Karpas-422 (cell line): Measurements from ENCODE around the gene C16orf90. TPM values are rescaled to one million over a fixed set of nuclear protein-coding genes. Genes with fewer than 3 reads are reported as not detected.

ENCODE experiments used
- DNase-seq: peaks from one replicate; pipeline ENCODE4 v3.0.0-alpha.2; 2015
- H2AFZ ChIP-seq: fragments of 200-600 bp; sonication (generic); 2 replicates; pipeline ENCODE4 v1.6.1; 2014; ENCODE audit warnings: antibody characterized with exemption, low read length, mixed read lengths
- H3K27ac ChIP-seq: fragments of 200-600 bp; sonication (generic); 2 replicates; pipeline ENCODE4 v1.5.1; 2014; ENCODE audit warnings: mild to moderate bottlenecking, low read length, moderate library complexity
- H3K27me3 ChIP-seq: fragments of 200-600 bp; sonication (generic); 2 replicates; pipeline ENCODE4 v1.6.1; 2014; ENCODE audit warnings: low read length, mixed read lengths
- H3K36me3 ChIP-seq: fragments of 200-600 bp; sonication (generic); 2 replicates; pipeline ENCODE4 v1.6.1; 2014; ENCODE audit warnings: low read length, mixed read lengths; ENCODE audit not compliant: insufficient read depth
- H3K4me1 ChIP-seq: fragments of 200-600 bp; sonication (generic); 2 replicates; pipeline ENCODE4 v1.6.1; 2014; ENCODE audit warnings: mild to moderate bottlenecking, low read length, mixed read lengths
- H3K4me2 ChIP-seq: fragments of 200-600 bp; sonication (generic); 2 replicates; pipeline ENCODE4 v1.6.1; 2014; ENCODE audit warnings: low read length, low read depth, mild to moderate bottlenecking; ENCODE audit not compliant: poor library complexity, severe bottlenecking
- H3K4me3 ChIP-seq: fragments of 200-600 bp; sonication (generic); 2 replicates; pipeline ENCODE4 v1.5.1; 2014; ENCODE audit warnings: mild to moderate bottlenecking, antibody characterized with exemption, low read length, mixed read lengths
- H3K79me2 ChIP-seq: fragments of 200-600 bp; sonication (generic); 2 replicates; pipeline ENCODE4 v1.6.1; 2014; ENCODE audit warnings: mild to moderate bottlenecking, low read length, mixed read lengths
- H3K9ac ChIP-seq: fragments of 200-600 bp; sonication (generic); 2 replicates; pipeline ENCODE4 v1.6.0; 2014; ENCODE audit warnings: low read length
- H3K9me2 ChIP-seq: fragments of 200-600 bp; sonication (generic), shearing (Covaris generic); replicated peaks from 2 replicates; pipeline ENCODE4 v1.6.0; 2014; ENCODE audit warnings: mild to moderate bottlenecking, low read length, moderate library complexity; ENCODE audit not compliant: insufficient read depth
- H3K9me3 ChIP-seq: fragments of 300-700, 200-600 bp; sonication (generic); 2 replicates; pipeline ENCODE4 v1.6.1; 2014; ENCODE audit warnings: low read length, mixed read lengths
- H4K20me1 ChIP-seq: fragments of 200-600 bp; sonication (generic); 2 replicates; pipeline ENCODE4 v1.6.1; 2014; ENCODE audit warnings: mild to moderate bottlenecking, antibody characterized with exemption, low read length, low read depth; ENCODE audit not compliant: insufficient read depth
- total RNA-seq: library from RNA; depleted of rRNA; stranded (reverse); fragments of >200 nt; shearing (Covaris generic); gene quantifications from 2 replicates; pipeline ENCODE4 v1.2.3, GENCODE V29; 2014; ENCODE audit warnings: low replicate concordance

Gene C16orf90
- total RNA-seq, 1 experiment from 2014 or later = not detected

DNA sequence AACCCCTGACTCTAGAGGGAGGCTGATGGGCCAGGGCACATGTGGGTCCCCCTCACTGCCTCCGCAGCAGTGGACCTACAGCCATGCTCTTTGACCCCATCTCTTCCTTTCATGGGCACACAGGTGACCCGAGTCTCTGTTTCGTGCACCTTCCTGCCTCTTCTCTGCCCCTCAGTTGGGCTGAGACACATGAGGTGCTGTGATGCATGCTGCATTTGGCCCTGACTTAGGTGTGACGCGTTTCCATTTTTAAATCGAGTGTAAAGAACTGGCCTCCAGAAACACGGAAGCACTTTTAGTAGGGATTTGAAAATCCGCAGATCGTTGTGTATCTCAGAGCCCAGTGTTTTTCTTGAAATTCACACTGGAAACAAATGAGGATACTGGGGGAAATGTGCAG, 24.6 kb downstream of the C16orf90 start:
- Histone ChIP-seq H3K4me3 (no peak overlapping the region), H3K79me2 (peaks cover 99% of the 10 kb centered on the region), H3K36me3 (peaks cover 34% of the 10 kb centered on the region)

DNA sequence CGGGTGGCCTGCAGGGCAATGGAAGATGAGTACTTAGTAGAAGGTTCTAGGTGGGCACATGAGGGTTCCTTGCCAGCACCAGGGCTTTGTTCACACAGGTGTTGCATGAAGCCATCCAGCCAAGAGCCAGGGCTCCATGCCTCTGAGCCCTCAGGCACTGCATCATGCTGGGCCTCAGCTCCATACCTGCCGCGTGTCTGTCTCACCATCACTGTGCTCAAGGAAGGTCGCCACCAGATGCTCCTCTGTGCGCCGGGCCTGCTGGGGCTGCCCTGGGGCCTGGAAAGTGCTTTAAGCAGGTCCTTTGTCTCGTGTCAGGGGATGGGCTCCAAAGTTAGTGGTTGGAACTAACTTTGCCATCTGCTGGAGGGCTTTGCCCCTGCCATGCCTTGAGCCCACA, 25.6 kb downstream of the C16orf90 start:
- H3K79me2 ChIP-seq = peaks cover 100% of the 10 kb centered on the region
- DNase-seq = no peak
- peaks cover 5% of the 10 kb centered on the region; the same call in 1 of the 2 replicates for H3K9me3 ChIP-seq
- H3K27ac ChIP-seq = no peak overlapping the region
- no peak overlapping the region for H3K4me3 ChIP-seq
- peaks cover 12% of the 10 kb centered on the region; the same call in 1 of the 2 replicates for H4K20me1 ChIP-seq
- no peak overlapping the region for H3K9ac ChIP-seq
- H3K4me1 ChIP-seq = peaks cover 2% of the 10 kb centered on the region; the same call in 1 of the 2 replicates
- peaks cover 40% of the 10 kb centered on the region for H3K36me3 ChIP-seq
- no peaks in the 10 kb centered on the region for H3K27me3 ChIP-seq
- no peaks in the 10 kb centered on the region for H3K9me2 ChIP-seq
- H3K4me2 ChIP-seq = no peak overlapping the region
- H2AFZ ChIP-seq = no peak overlapping the region

More for the DNA sequence above, 24.6 kb downstream of the C16orf90 start:
- Histone ChIP-seq H3K4me2 (no peak overlapping the region), H2AFZ (no peak overlapping the region), H4K20me1 (peaks cover 12% of the 10 kb centered on the region; the same call in 1 of the 2 replicates), H3K4me1 (peaks cover 2% of the 10 kb centered on the region; the same call in 1 of the 2 replicates), H3K27me3 (no peaks in the 10 kb centered on the region), H3K27ac (no peak overlapping the region), H3K9me3 (peaks cover 5% of the 10 kb centered on the region; the same call in 1 of the 2 replicates), H3K9me2 (no peaks in the 10 kb centered on the region), H3K9ac (no peak overlapping the region)
- no peak for DNase-seq

DNA sequence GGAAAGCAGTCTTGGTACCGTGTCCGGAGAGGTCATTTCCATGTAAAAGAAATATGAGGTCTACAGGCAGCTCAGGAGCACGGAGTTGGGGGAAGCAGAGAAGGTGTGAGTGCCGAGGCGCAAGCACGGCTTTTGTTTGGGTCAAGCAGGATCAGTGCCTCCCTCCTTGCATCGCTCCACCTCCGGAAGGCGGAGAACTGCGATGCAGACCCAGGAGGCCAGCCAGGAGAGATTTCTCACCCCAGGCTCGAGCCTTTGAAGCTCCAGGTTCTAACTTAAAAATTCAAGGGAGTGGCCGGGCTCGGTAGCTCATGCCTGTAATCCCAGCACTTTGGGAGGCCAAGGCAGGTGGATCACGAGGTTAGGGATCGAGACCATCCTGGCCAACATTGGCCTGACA, 26.8 kb downstream of the C16orf90 start:
- Histone ChIP-seq H3K9me3 (peaks cover 5% of the 10 kb centered on the region; the same call in 1 of the 2 replicates), H3K36me3 (peaks cover 47% of the 10 kb centered on the region), H3K9ac (no peak overlapping the region), H3K4me2 (no peak overlapping the region), H2AFZ (no peak overlapping the region), H3K27me3 (no peaks in the 10 kb centered on the region), H4K20me1 (peaks cover 9% of the 10 kb centered on the region; the same call in 1 of the 2 replicates), H3K27ac (no peak overlapping the region), H3K9me2 (no peaks in the 10 kb centered on the region), H3K4me3 (no peak overlapping the region), H3K4me1 (peaks cover 2% of the 10 kb centered on the region; the same call in 1 of the 2 replicates), H3K79me2 (peaks cover 99% of the 10 kb centered on the region)
- no peak for DNase-seq

DNA sequence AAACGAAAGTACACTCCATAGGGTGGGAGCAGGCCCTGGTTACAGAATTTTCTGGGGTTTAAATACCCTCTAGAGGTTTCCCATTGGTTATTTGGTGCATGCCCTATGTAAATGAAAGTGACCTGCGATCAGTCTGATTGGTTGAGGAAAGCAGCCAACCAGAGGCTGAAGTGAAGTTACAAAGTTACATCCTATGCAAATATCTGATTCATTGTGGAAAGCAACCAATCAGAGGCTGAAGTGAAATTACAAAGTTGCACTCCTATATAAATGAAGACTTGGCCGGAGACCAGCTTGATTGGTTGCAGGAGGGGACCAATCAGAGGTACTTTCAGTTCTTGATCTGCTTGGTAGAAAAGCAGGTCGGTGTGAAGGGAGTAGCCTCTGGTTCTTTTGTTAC, 27.4 kb downstream of the C16orf90 start:
- H3K4me2 ChIP-seq = no peak overlapping the region
- no peak overlapping the region for H3K27ac ChIP-seq
- peaks cover 9% of the 10 kb centered on the region; the same call in 1 of the 2 replicates for H4K20me1 ChIP-seq
- DNase-seq = peak; percentile 75
- H3K27me3 ChIP-seq = no peaks in the 10 kb centered on the region
- H3K4me3 ChIP-seq = no peak overlapping the region
- peaks cover 99% of the 10 kb centered on the region for H3K79me2 ChIP-seq
- H3K4me1 ChIP-seq = peaks cover 2% of the 10 kb centered on the region; the same call in 1 of the 2 replicates
- no peak overlapping the region for H3K9ac ChIP-seq
- H3K36me3 ChIP-seq = peaks cover 49% of the 10 kb centered on the region
- no peaks in the 10 kb centered on the region for H3K9me2 ChIP-seq
- peaks cover 5% of the 10 kb centered on the region; the same call in 1 of the 2 replicates for H3K9me3 ChIP-seq
- H2AFZ ChIP-seq = no peak overlapping the region

DNA sequence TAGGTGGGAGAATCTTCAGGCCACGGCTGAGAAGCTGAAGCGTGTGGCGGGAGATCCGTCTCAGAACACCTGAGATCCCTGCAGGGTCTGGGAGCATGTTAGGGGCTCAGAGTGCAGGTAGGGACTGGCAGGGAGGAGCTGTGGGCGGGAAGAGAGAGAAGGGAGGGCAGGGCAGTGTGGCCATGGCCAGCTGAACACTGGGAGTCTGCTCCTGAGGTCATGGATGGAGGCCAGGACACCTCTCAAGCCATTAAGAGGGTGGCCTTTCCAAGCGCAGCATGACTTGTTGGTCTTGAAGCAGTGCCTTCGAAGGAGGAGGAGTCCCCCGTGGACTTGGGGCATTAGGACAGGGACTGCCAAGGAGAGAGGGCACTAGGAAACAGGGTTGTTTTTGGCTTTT, 28.1 kb downstream of the C16orf90 start:
- H3K27me3 ChIP-seq = no peaks in the 10 kb centered on the region
- H3K9me2 ChIP-seq = no peaks in the 10 kb centered on the region
- no peak overlapping the region for H2AFZ ChIP-seq
- H4K20me1 ChIP-seq = peaks cover 9% of the 10 kb centered on the region; the same call in 1 of the 2 replicates
- no peak overlapping the region for H3K9ac ChIP-seq
- H3K79me2 ChIP-seq = peaks cover 99% of the 10 kb centered on the region
- peaks cover 8% of the 10 kb centered on the region; the same call in 1 of the 2 replicates for H3K9me3 ChIP-seq
- no peak overlapping the region for H3K4me3 ChIP-seq
- DNase-seq = no peak
- peaks cover 2% of the 10 kb centered on the region; the same call in 1 of the 2 replicates for H3K4me1 ChIP-seq
- no peak overlapping the region for H3K27ac ChIP-seq
- H3K4me2 ChIP-seq = no peak overlapping the region
- H3K36me3 ChIP-seq = peaks cover 55% of the 10 kb centered on the region

DNA sequence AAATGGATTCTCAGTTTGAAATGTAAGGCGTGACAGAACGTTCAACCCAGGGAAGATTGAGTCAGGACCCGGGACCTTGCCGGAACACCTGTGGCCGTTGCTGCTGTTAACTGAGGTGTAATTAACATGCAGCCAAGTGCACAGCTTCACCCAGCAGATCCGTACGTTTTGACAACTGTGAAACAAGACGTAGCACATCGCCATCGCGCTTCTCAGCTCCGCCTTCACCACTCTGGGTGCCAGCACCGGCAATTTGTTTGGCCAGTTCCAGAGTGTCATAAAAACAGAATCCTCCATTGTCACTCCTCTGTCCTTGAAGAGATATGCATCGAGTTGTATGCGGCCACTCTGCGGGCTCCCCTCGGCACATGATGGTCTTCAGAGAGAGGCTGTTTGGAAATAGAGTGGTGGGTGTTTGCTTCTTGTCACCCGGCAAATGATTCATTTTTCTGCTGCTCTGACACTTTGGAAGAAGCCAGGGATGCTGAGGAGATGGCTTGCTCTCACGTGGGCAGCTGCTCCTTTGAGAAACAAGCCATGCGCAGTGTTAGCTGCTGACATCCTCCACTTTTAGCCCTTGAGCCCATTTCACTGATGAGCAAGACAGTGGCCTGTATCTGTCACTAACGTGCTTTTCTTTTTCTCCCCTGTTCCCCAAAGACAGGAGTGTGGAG, 29.2 kb downstream of the C16orf90 start:
- Histone ChIP-seq H3K79me2 (peaks cover 99% of the 10 kb centered on the region), H3K27me3 (no peaks in the 10 kb centered on the region), H3K9me2 (no peaks in the 10 kb centered on the region), H3K27ac (no peak overlapping the region), H2AFZ (no peak overlapping the region), H3K4me3 (no peak overlapping the region), H3K9ac (no peak overlapping the region), H4K20me1 (peaks cover 7% of the 10 kb centered on the region; the same call in 1 of the 2 replicates), H3K4me1 (peaks cover 2% of the 10 kb centered on the region; the same call in 1 of the 2 replicates), H3K9me3 (peaks cover 8% of the 10 kb centered on the region; the same call in 1 of the 2 replicates), H3K4me2 (no peak overlapping the region), H3K36me3 (peaks cover 58% of the 10 kb centered on the region)
- no peak for DNase-seq

DNA sequence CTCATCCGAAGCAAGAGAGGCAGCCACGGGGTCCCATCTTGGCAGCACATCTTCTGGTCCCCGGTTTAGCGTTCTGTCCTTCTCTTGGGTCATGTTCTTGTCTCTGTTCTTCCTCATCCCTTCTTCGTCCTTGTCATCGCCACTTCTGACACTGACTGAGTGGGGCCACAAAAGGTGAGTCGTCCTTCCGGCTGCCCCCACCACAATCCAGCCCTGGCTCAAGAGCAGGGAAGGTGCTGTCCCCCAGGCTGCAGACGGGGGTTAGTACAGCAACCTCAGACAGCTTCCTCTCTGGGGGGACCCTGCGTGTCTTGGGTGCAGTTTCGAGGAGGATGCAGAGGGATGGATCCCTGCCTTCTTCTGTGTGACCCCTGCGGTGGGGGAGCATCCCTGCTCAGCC, 30.0 kb downstream of the C16orf90 start:
- H2AFZ ChIP-seq = no peak overlapping the region
- peaks cover 8% of the 10 kb centered on the region; the same call in 1 of the 2 replicates for H3K9me3 ChIP-seq
- H3K36me3 ChIP-seq = peaks cover 61% of the 10 kb centered on the region
- DNase-seq = no peak
- no peaks in the 10 kb centered on the region for H3K9me2 ChIP-seq
- H3K4me3 ChIP-seq = no peak overlapping the region
- no peak overlapping the region for H3K4me2 ChIP-seq
- peaks cover 99% of the 10 kb centered on the region for H3K79me2 ChIP-seq
- H3K4me1 ChIP-seq = peaks cover 2% of the 10 kb centered on the region; the same call in 1 of the 2 replicates
- H3K27me3 ChIP-seq = no peaks in the 10 kb centered on the region
- H3K9ac ChIP-seq = no peak overlapping the region
- no peak overlapping the region for H3K27ac ChIP-seq
- H4K20me1 ChIP-seq = peaks cover 7% of the 10 kb centered on the region; the same call in 1 of the 2 replicates

DNA sequence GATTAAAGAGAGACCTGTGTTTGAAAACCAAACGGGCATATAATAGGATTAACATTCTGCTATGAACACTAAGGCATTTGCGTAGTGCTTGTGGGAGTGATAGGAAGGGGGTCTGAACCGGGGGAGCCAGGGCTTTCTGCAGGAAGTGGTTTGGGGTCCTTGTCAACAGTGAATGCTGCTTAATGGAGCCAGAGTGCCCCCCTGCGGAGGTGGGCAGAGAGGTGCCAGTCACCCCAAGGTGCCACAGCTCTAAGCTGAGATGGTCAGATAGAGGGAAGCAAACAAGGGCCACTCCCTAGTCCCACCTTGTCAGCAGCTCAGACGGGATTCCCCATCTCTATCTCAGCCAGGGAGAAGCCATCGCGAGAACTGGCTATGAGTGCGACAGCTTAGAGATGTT, 34.1 kb downstream of the C16orf90 start:
- no peak overlapping the region for H3K27ac ChIP-seq
- DNase-seq = no peak
- peaks cover 3% of the 10 kb centered on the region; the same call in 1 of the 2 replicates for H3K9me3 ChIP-seq
- H3K36me3 ChIP-seq = peaks cover 45% of the 10 kb centered on the region
- no peak overlapping the region for H2AFZ ChIP-seq
- H3K4me2 ChIP-seq = no peak overlapping the region
- peaks cover 26% of the 10 kb centered on the region for H3K4me1 ChIP-seq
- H3K27me3 ChIP-seq = no peaks in the 10 kb centered on the region
- H3K9me2 ChIP-seq = no peaks in the 10 kb centered on the region
- H4K20me1 ChIP-seq = peaks cover 5% of the 10 kb centered on the region; the same call in 1 of the 2 replicates
- no peak overlapping the region for H3K4me3 ChIP-seq
- H3K79me2 ChIP-seq = peaks cover 80% of the 10 kb centered on the region
- H3K9ac ChIP-seq = no peak overlapping the region
